Activated T-cell treated with anti-CD3 and anti-CD28 coated beads, Interleukin-2, amount 50 U/mL, for 48 hours (primary cell): ENCODE data around the gene SDK1.

Experiments
- DNase-seq, 2 experiments: peaks; one replicate each; pipeline ENCODE4 v3.0.0-alpha.2; 2020

The SDK1 gene

GRCh38 chr7:3425087-3425486 lies 124.0 kb downstream of the SDK1 start:
- DNase-seq: no peak

DNA sequence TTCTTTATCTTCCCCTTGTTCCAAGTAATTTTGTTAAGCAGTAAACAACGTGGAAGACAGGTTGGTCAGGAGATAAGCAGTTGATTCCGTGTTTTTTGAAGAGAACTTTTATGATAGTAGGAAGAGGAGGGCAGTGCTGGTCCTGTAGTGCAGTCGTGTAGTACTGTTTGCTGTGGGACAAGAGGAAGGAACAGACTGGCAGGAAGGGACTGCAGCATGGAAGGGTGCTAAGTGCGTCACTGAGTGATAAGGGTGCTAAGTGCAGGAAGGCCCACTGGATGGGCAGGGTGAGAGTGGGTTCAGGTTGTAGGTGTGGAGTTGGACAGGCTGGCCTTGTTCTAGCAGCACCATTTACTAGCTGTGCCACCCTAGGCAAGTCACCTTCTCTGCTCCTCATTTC lies 125.0 kb downstream of the SDK1 start:
- no peak for DNase-seq

DNA sequence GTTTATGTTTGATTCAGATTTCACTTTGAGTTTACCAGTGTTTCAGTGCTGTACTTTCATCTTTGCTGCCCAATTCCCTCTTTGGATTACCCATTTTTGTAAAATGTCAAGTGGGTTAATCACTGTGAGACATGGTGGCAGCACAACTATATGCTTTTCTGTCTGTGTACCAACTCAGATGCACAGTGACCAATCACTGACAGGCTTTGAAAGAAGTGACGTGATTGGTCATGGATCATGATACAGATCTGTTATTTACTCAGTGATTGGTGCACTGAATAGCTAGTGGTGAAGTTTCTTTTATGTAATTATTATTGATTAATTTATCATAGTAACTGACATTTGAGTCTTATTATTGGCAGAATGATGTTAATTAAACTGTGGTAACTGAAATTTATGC lies 126.9 kb downstream of the SDK1 start:
- no peak for DNase-seq

- DNase-seq: no peak
Measured at GRCh38 chr7:3429981-3430380, 128.9 kb downstream of the SDK1 start.

DNA sequence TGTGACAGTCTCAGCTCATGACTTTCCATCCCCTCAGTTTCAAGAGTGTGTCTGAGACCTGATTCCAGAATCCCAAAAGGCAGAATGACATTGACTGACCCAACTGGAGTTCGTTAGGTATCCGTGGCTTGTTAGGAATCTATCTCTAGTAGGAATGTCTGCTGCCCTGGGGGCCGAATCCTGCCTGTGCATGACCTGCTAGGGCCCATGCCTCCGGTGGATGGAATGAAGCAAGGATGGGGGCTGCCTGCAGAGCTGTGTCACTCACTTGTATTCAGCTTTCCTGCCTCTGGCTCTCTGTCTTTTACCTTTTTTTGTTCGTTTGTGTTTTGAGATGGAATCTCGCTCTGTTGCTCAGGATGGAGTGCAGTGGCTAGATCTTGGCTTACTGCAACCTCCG lies 129.5 kb downstream of the SDK1 start:
- DNase-seq: no peak

GRCh38 chr7:3431306-3431705 lies 130.3 kb downstream of the SDK1 start:
- DNase-seq: no peak

DNA sequence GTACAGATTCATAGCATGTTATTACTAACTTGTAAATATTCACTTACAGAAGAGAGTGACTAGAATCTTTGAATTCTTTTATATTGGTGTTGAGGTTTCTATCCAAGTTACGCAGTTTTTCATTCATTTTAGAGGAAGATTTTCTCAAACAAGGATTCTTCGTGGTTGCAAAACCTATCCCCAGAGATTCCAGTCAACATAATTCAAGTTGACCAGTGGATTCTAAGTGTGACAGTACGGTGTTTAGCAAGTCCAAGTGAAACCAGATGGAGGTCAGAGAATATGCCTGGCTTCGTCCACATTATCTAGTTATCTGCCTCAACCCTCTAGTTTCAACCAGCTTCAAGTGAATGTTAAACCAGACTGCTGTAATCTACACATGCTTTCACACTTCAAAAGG lies 131.9 kb downstream of the SDK1 start:
- DNase-seq: no peak

DNA sequence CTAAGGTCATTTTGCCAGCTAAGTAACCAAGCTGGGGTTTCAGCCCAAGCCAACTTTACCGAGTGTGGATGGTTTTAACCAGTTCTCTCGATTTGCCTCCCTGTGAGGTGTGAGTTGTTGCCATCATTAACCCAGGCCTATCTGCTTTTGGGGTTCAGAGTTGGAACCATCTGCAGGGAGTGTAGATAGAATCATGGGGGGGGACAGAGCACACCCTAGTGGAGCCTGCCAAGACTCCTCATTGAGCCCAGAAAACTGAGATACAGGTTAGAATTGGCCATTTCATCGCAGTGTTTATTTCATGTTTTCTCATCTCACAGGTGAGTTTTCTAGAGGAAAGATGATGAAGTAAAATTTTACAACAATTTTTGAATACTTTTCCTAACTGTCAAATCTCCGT lies 133.6 kb downstream of the SDK1 start:
- DNase-seq: no peak

- DNase-seq: no peak
Measured at GRCh38 chr7:3436112-3436511, 135.1 kb downstream of the SDK1 start.

- no peak for DNase-seq
Measured at GRCh38 chr7:3436746-3437145, 135.7 kb downstream of the SDK1 start.

- no peak for DNase-seq
Measured at GRCh38 chr7:3437467-3437866, 136.4 kb downstream of the SDK1 start.

DNA sequence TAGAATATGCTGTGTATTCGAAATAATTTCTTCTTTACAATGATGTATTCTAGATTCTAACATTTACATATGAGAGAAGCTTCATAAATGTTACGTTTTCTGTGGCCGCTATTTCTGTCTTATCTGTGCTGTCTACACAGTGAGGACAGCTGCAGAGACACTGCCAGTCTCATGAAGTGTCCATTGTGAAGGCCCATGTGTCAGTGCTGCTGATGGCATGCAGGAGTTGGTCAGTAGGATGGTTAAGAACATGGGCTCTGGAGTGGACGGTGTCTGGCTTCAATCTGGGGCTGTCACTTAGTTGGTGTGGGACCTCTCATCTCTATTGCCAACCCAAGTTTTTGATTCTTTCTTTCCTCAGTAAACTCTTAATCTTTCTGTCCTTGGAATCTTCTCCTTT lies 137.3 kb downstream of the SDK1 start:
- no peak for DNase-seq

GRCh38 chr7:3439333-3440030 lies 138.4 kb downstream of the SDK1 start:
- no peak for DNase-seq

DNA sequence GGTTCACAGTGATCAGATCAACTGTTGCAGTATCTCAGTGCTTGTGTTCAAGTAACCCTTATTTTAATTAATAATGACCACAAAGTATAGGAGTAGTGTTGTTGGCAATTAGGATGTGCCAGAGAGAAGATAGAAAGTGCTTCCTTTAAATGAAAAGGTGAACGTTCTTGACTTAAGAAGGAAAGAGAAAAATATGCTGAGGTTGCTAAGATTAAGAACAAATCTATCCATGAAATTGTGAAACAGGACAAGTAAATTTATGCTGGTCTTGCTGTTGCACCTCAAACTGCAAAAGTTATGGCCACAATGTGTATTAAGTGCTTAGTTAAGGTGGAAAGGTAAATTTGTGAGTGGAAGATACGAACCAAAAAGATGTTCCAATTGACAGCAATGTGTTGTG lies 139.5 kb downstream of the SDK1 start:
- DNase-seq: no peak

- no peak for DNase-seq
Measured at GRCh38 chr7:3443716-3444115, 142.7 kb downstream of the SDK1 start.

DNA sequence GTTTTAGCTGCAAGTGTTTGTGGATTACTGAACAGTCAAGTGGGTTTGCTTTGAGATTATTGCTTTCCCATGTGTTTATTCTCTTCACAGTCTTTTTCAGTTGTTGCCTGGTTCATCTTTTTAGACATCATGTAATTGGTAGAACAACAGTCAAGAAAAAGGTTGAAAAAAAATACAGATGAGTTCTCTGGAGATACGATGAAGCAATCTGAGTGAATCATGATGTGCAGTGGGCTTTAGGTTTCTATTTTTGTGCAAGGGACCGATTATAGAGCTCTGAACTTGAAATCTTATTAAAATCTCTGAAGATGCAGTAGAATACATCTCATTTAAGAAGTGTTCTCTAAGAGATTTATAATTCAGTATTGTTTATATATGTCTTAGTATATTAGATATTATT lies 145.7 kb downstream of the SDK1 start:
- no peak for DNase-seq

DNA sequence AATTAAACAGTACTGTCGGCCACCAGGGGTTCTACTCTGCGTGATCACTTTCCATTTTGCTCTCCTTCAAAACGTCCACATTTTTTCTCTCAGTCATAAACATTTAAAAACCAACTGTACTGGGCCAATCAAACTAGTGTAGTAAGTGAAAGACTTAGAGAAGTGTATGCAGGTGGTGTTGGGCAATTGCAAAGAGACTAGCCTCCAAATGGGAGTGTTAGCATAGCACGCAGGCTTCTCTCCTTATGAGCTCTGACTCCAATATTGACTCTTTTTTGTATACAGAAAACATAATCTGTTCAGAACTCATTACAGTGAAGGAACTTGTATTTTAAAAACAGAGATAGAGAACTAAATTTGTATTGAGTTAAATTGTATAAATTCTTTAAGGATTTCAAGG lies 150.6 kb downstream of the SDK1 start:
- no peak for DNase-seq

DNA sequence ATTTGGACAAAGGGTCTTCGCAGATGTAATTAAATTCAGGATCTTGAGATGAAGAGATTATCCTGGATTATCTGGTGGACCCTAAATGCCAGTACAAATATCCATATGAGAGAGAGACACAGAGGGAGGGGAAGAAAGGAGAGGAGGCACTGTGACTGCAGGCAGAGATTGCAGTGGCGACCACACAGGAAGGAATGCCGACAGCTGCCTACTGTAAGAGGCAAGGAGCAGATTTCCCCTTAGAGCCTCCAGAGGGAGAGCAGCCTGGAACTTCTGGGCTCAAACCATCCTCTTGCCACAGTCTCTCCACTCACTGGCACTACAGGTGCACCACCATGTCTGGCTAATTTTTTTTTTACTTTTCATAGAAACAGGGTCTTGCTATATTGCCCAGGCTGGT lies 152.3 kb downstream of the SDK1 start:
- DNase-seq: no peak

DNA sequence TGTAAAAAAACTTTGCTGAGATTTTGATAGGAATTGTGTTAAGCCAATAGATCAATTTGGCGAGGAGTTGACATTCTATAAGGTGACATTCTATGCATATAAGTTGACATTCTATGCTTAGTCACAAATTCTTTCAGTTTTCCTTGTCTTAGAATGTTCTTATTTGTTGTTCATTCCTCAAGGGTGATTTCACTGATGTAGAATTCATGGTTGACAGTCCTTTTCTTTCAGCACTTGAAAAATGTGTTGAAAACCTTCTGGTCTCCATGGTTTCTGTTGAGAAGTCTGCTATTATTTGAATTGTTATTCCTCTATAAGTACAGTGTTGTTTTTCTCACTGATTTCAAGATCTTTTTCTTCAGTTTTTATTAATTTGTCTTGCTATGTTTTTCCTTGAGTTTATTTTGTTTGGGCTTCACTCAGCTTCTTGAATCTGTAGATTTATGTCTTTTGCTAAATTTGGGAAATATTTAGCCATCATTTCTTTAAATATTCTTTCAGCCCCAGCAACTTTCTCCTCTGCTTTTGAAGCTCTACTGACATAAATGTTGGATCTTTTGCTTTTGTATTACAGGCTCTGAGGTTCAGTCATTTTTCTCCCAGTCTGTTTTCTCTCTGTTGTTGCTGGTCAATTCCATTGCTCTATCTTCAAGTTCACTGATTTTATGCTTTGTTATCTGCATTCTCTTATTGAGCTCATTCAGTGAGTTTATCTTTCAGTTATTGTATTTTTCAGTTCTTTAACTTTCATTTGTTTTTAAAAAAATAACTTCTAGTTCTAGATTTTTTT lies 154.9 kb downstream of the SDK1 start:
- DNase-seq: no peak

- DNase-seq: no peak
Measured at GRCh38 chr7:3459111-3459510, 158.1 kb downstream of the SDK1 start.

DNA sequence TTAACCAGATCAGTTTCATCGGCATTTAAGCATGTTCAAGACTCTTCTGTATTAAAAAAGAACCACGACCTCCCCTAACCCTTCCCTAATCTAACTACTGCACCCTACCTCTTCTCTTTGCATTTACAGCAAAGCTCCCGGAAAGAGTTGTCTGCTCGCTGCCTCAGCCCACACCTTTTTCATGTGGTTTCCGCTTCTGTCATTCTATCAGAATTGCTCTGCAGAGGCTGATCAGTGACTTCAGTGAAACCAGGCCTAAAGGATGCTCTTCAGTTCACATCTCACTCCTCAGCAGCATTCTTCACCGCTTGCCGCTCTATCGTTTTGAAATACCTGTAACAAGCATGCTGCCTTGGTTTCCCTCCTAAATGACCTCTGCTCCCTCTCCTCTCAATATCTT lies 160.9 kb downstream of the SDK1 start:
- DNase-seq: peak; percentile 51 to 67

- DNase-seq: no peak
Measured at GRCh38 chr7:3463696-3464095, 162.6 kb downstream of the SDK1 start.

DNA sequence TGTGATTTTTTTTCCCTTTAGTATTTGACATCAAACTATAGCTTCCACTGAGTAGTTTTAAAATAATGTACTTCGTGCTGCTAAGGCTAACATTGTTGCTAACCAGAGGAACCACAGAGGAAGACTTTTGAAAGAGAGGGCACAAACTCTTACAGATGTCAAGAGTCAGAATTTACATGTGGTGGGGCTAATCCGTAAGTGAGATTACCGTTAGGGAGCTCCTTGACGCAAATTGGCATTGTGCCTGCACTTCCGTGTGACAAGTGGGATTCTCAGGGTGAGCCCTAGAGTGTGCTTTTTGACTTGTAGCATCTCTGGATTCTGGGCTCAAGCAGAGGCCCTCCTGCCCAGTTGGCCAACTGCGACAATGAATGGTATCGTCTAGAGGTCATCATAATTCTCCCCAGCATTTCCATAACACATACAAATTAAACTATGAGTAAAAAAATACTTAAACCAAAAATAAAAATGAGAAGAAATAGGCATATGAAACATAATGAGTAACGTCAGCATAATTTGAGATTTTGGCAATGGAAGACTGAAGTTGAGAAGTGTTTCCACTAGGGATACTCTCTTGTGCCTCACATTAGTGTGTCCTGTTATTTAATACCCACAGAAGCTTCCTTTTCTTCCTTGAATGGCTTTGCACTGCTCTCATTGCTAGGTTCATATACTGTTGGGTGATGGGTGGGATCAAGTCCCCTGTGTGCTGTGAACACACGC lies 164.0 kb downstream of the SDK1 start:
- DNase-seq: peak; percentile 47 to 53

- DNase-seq: no peak
Measured at GRCh38 chr7:3466261-3466660, 165.2 kb downstream of the SDK1 start.
